B cell (primary cell): ENCODE data around the gene CLEC19A. TPM values are rescaled to one million over a fixed set of nuclear protein-coding genes. Genes with fewer than 3 reads are reported as not detected.

Experiments used
- ATAC-seq: fragments of 200-7000 bp; cut with Tn5 transposase; one replicate; pipeline ENCODE4 v1.10.0; 2021; ENCODE audit warnings: low read depth, mild to moderate bottlenecking, moderate number of reproducible peaks, moderate library complexity
- CTCF ChIA-PET: fragments of 350-600 bp; sonication (Branson Sonifier 250); formaldehyde crosslinking; loops from one replicate; lab custom pipeline; 2021; ENCODE audit warnings: antibody characterized with exemption, inconsistent platforms; lab: Charles Lee
- POLR2A ChIA-PET: fragments of 350-600 bp; sonication (Branson Sonifier 250); formaldehyde crosslinking; loops from one replicate; lab custom pipeline; 2021; ENCODE audit warnings: antibody characterized with exemption; lab: Charles Lee
- DNase-seq: peaks from one replicate; pipeline ENCODE4 v3.0.0; 2013
- H2AFZ ChIP-seq: 2 replicates; pipeline ENCODE4 v1.6.1; 2012; ENCODE audit warnings: mild to moderate bottlenecking, low read depth, low read length; ENCODE audit not compliant: insufficient read depth, poor library complexity, severe bottlenecking
- H3K27ac ChIP-seq, 2 donors: 1 replicate in 1 of 2; 2 replicates in 1 of 2; pipeline ENCODE4 v1.5.1; 2012 to 2013; ENCODE audit warnings: low read length in 2 of 2, mild to moderate bottlenecking in 2 of 2, moderate library complexity in 1 of 2
- H3K27me3 ChIP-seq, 4 experiments: fragments of 200-600 bp in 1 of 4; sonication (generic) in 1 of 4; replicated peaks in 1 of 4; 1 replicate in 2 of 4; 2 replicates in 2 of 4; pipeline versions ENCODE4 v1.6.1 to v1.7.0; 2013 to 2016; ENCODE audit warnings: low read length in 3 of 4, mild to moderate bottlenecking in 2 of 4, mixed read lengths in 1 of 4, moderate library complexity in 1 of 4; ENCODE audit not compliant: insufficient read depth in 4 of 4, control insufficient read depth in 3 of 4; ENCODE audit errors: control extremely low read depth in 1 of 4
- H3K36me3 ChIP-seq, 2 experiments: replicated peaks in 1 of 2; 1 replicate in 1 of 2; 2 replicates in 1 of 2; pipeline versions ENCODE4 v1.6.1 to v1.7.1; 2013; ENCODE audit warnings: low read length in 1 of 2; ENCODE audit not compliant: insufficient read depth in 2 of 2, control insufficient read depth in 1 of 2; ENCODE audit errors: control extremely low read depth in 1 of 2, extremely low read depth in 1 of 2
- H3K4me1 ChIP-seq, 2 donors: fragments of 200-600 bp in 1 of 2; sonication (generic) in 1 of 2; 1 replicate in 1 of 2; 2 replicates in 1 of 2; pipeline versions ENCODE4 v1.5.1 to v1.6.1; 2013 to 2017; ENCODE audit warnings: low read length in 2 of 2; ENCODE audit not compliant: control insufficient read depth in 2 of 2, insufficient read depth in 2 of 2
- H3K4me2 ChIP-seq: replicated peaks from 2 replicates; pipeline ENCODE3; 2012; ENCODE audit warnings: mild to moderate bottlenecking, low read depth, low read length; ENCODE audit not compliant: poor library complexity, severe bottlenecking
- H3K4me3 ChIP-seq, 5 experiments: fragments of 200-600 bp in 1 of 5; sonication (generic) in 1 of 5; 1 replicate in 3 of 5; 2 replicates in 2 of 5; pipeline versions ENCODE4 v1.5.1 to v1.7.0; 2011 to 2016; ENCODE audit warnings: low read length in 4 of 5, mild to moderate bottlenecking in 4 of 5, low read depth in 2 of 5, control low read depth in 1 of 5, moderate library complexity in 1 of 5; ENCODE audit not compliant: insufficient read depth in 1 of 5; ENCODE audit errors: control extremely low read depth in 1 of 5, extremely low read depth in 1 of 5
- H3K79me2 ChIP-seq: fragments of 200-600 bp; sonication (generic); one replicate; pipeline ENCODE4 v1.6.0; 2016; ENCODE audit warnings: low read length; ENCODE audit not compliant: control insufficient read depth, insufficient read depth
- H3K9ac ChIP-seq: fragments of 200-600 bp; sonication (generic); 2 replicates; pipeline ENCODE4 v1.6.1; 2017; ENCODE audit warnings: mild to moderate bottlenecking, low read length, moderate library complexity
- H3K9me3 ChIP-seq, 3 donors: one replicate each; pipeline versions ENCODE4 v1.6.1 to v1.7.1; 2013; ENCODE audit warnings: low read length in 2 of 3; ENCODE audit not compliant: control insufficient read depth in 2 of 3, insufficient read depth in 1 of 3; ENCODE audit errors: control extremely low read depth in 1 of 3
- H4K20me1 ChIP-seq: 2 replicates; pipeline ENCODE4 v1.6.0; 2012; ENCODE audit warnings: mild to moderate bottlenecking, low read length; ENCODE audit not compliant: insufficient read depth, control insufficient read depth, poor library complexity, severe bottlenecking
- H3K27ac Mint-ChIP-seq: one replicate; pipeline ENCODE4 v1.8.0; 2021; ENCODE audit warnings: mixed read lengths
- H3K27me3 Mint-ChIP-seq: one replicate; pipeline ENCODE4 v1.8.0; 2021; ENCODE audit warnings: mixed read lengths
- H3K4me1 Mint-ChIP-seq: one replicate; pipeline ENCODE4 v1.8.0; 2021; ENCODE audit warnings: mixed read lengths
- H3K4me3 Mint-ChIP-seq: one replicate; pipeline ENCODE4 v1.8.0; 2021; ENCODE audit warnings: mixed read lengths
- H3K9me3 Mint-ChIP-seq: one replicate; pipeline ENCODE4 v1.8.0; 2022; ENCODE audit warnings: mixed read lengths; ENCODE audit not compliant: insufficient read depth
- CTCF ChIP-seq: fragments of 200-600 bp; IDR thresholded peaks from one replicate; pipeline ENCODE4 v1.8.0; 2022; ENCODE audit warnings: antibody characterized with exemption, mild to moderate bottlenecking
- EZH2 ChIP-seq: IDR thresholded peaks from 2 replicates; pipeline ENCODE4 v1.6.1; 2012; ENCODE audit warnings: borderline replicate concordance, low read depth, mild to moderate bottlenecking, moderate library complexity, low read length; ENCODE audit not compliant: insufficient read depth, poor library complexity, severe bottlenecking
- WGBS: methylation state at CpG from one replicate; pipeline ENCODE4 v1.1.5; 2013; ENCODE audit warnings: missing lambda C conversion rate; ENCODE audit not compliant: insufficient coverage; 5-methylcytosine and 5-hydroxymethylcytosine counted together
- intact Hi-C: fragments of 100-400 bp; cut with micrococcal nuclease; formaldehyde crosslinking; loops from one replicate; pipeline ENCODE4 v1.10.0; 2022
- polyA minus RNA-seq: library from RNA; depleted of rRNA, polyadenylated mRNA; stranded (reverse); fragments of >200 nt; gene quantifications from 2 replicates; pipeline ENCODE4 v1.2.3, GENCODE V29; 2012
- polyA plus RNA-seq: library from polyadenylated mRNA; depleted of rRNA; stranded (reverse); fragments of >200 nt; gene quantifications from 2 replicates; pipeline ENCODE4 v1.2.3, GENCODE V29; 2012
- total RNA-seq, 2 donors: library from RNA; stranded (reverse); fragments of 120-200 nt in 1 of 2; gene quantifications; 1 replicate in 1 of 2; 2 replicates in 1 of 2; pipeline versions ENCODE4 v1.2.3 to v1.2.4, GENCODE V29; 2013 to 2022

The CLEC19A gene
- not detected in 2 replicates for total RNA-seq
- total RNA-seq (2013) = 0.09 TPM
- polyA plus RNA-seq = not detected in 2 replicates
- not detected in 2 replicates for polyA minus RNA-seq

GRCh38 chr16:19285431-19285830 lies at the start of gene CLEC19A:
CLEC19A (plus strand) TSS chr16:19285731; CDS start chr16:19285852, 121 bp downstream.
- H3K4me1 Mint-ChIP-seq = no peaks in the 10 kb centered on the region
- H3K27me3 ChIP-seq = no peaks in the 10 kb centered on the region
- no peak for ATAC-seq
- 83% methylated on average over 2 of the region's 2 CpGs for WGBS
- H3K79me2 ChIP-seq = no peaks in the 10 kb centered on the region
- no peaks in the 10 kb centered on the region for H3K27me3 Mint-ChIP-seq
- no peaks in the 10 kb centered on the region for H3K9me3 ChIP-seq
- H3K27ac ChIP-seq = no peak within 1 kb of the TSS
- no peaks in the 10 kb centered on the region for H3K36me3 ChIP-seq
- TF ChIP-seq EZH2 (no peak), CTCF (no peak)
- H3K4me1 ChIP-seq = no peaks in the 10 kb centered on the region
- no peak within 1 kb of the TSS for H2AFZ ChIP-seq
- no peak within 1 kb of the TSS for H3K27ac Mint-ChIP-seq
- H3K4me2 ChIP-seq = no peak within 1 kb of the TSS
- no peaks in the 10 kb centered on the region for H3K9me3 Mint-ChIP-seq
- intact Hi-C loops = no loop called here
- H3K9ac ChIP-seq = no peak within 1 kb of the TSS
- CTCF ChIA-PET = no interaction called here
- H4K20me1 ChIP-seq = no peaks in the 10 kb centered on the region
- H3K4me3 ChIP-seq = no peak within 1 kb of the TSS
- DNase-seq = no peak
- H3K4me3 Mint-ChIP-seq = no peak within 1 kb of the TSS
- POLR2A ChIA-PET = interaction anchor here (0.9 kb wide), 1 partner anchor 9 kb away, joined by 3 read pairs; no protein-coding TSS in a partner anchor

- Histone ChIP-seq H3K27me3 (no peaks in the 10 kb centered on the region), H3K4me2 (no peak overlapping the region), H4K20me1 (no peaks in the 10 kb centered on the region), H3K4me1 (no peaks in the 10 kb centered on the region), H2AFZ (no peak overlapping the region), H3K79me2 (no peaks in the 10 kb centered on the region), H3K36me3 (peaks cover 0 to 22% of the 10 kb centered on the region in 2 experiments), H3K27ac (no peak overlapping the region), H3K9me3 (peaks cover 2 to 65% (median 34%) of the 10 kb centered on the region in 3 donors), H3K9ac (no peak overlapping the region), H3K4me3 (no peak overlapping the region)
- no CpG with 5 or more reads among the region's 4 CpGs for WGBS
- CTCF ChIA-PET = no interaction called here
- H3K4me3 Mint-ChIP-seq = no peak overlapping the region
- DNase-seq (no peak), ATAC-seq (no peak)
- TF ChIP-seq CTCF = no peak
- no peak for TF ChIP-seq EZH2
- H3K27me3 Mint-ChIP-seq = no peaks in the 10 kb centered on the region
- H3K27ac Mint-ChIP-seq = no peak overlapping the region
- intact Hi-C loops = no loop called here
- peaks cover 8% of the 10 kb centered on the region for H3K9me3 Mint-ChIP-seq
- POLR2A ChIA-PET = no interaction called here
- H3K4me1 Mint-ChIP-seq = no peaks in the 10 kb centered on the region
Measured at GRCh38 chr16:19235886-19236285, 49.6 kb upstream of the CLEC19A start.
